BJ (cell line): ENCODE measurements around the gene SIMC1. TPM values are rescaled to one million over a fixed set of nuclear protein-coding genes. Genes with fewer than 3 reads are reported as not detected.
"Not testable (repeated sequence)": the region's sequence is repeated elsewhere in the genome, so short reads cannot be mapped to it uniquely, and the experiment has no call there.

Source experiments
- CTCF ChIA-PET: fragments of 350-600 bp; formaldehyde crosslinking; extraction: SDS; loops from one replicate; lab custom pipeline; 2021; ENCODE audit warnings: antibody characterized with exemption, inconsistent platforms; lab: Yijun Ruan, JAX
- POLR2A ChIA-PET: fragments of 300-600 bp; sonication (Branson Sonifier 250); formaldehyde crosslinking; extraction: SDS; loops from one replicate; lab custom pipeline; 2021; ENCODE audit warnings: antibody characterized with exemption; lab: Charles Lee
- DNase-seq: peaks from one replicate; pipeline ENCODE4 v3.0.0-alpha.2; 2011; ENCODE audit warnings: low read depth
- H3K27me3 ChIP-seq: 2 replicates; pipeline ENCODE4 v1.6.0; 2011; ENCODE audit warnings: low read length; ENCODE audit not compliant: control insufficient read depth, insufficient read depth
- H3K36me3 ChIP-seq: 2 replicates; pipeline ENCODE4 v1.5.1; 2011; ENCODE audit warnings: low read length; ENCODE audit not compliant: control insufficient read depth, insufficient read depth
- H3K4me3 ChIP-seq: 2 replicates; pipeline ENCODE4 v1.5.1; 2011; ENCODE audit warnings: low read depth, mild to moderate bottlenecking, control low read depth, low read length
- polyA minus RNA-seq: library from RNA; depleted of rRNA, polyadenylated mRNA; stranded (reverse); fragments of >200 nt; gene quantifications from 2 replicates; pipeline ENCODE4 v1.2.3, GENCODE V29; 2011; rRNA and poly(A)+ RNA removed
- polyA plus RNA-seq: library from polyadenylated mRNA; depleted of rRNA; stranded (reverse); fragments of >200 nt; gene quantifications from 2 replicates; pipeline ENCODE4 v1.2.3, GENCODE V29; 2011; rRNA removed
- TF ChIP-seq, protein P1 (sequence below): IDR thresholded peaks from 2 replicates; pipeline ENCODE4 v1.5.1; 2011; ENCODE audit warnings: low read depth, mild to moderate bottlenecking, control low read depth, inconsistent platforms, low read length, moderate library complexity; ENCODE audit not compliant: insufficient read depth

Gene SIMC1
- 6.6 and 8.0 TPM in 2 replicates for polyA plus RNA-seq
- 9.3 and 9.6 TPM in 2 replicates for polyA minus RNA-seq

- POLR2A ChIA-PET, CTCF ChIA-PET, H3K36me3 ChIP-seq, DNase-seq, H3K27me3 ChIP-seq: not testable (repeated sequence)
- peak within 1 kb of the TSS; percentile 37 for H3K4me3 ChIP-seq
These were observed at the start of gene SIMC1 for GRCh38 chr5:176237971-176238644. SIMC1 (plus strand) TSS chr5:176238424; CDS start chr5:176238509, 85 bp downstream.

- TF ChIP-seq, protein P1, sequence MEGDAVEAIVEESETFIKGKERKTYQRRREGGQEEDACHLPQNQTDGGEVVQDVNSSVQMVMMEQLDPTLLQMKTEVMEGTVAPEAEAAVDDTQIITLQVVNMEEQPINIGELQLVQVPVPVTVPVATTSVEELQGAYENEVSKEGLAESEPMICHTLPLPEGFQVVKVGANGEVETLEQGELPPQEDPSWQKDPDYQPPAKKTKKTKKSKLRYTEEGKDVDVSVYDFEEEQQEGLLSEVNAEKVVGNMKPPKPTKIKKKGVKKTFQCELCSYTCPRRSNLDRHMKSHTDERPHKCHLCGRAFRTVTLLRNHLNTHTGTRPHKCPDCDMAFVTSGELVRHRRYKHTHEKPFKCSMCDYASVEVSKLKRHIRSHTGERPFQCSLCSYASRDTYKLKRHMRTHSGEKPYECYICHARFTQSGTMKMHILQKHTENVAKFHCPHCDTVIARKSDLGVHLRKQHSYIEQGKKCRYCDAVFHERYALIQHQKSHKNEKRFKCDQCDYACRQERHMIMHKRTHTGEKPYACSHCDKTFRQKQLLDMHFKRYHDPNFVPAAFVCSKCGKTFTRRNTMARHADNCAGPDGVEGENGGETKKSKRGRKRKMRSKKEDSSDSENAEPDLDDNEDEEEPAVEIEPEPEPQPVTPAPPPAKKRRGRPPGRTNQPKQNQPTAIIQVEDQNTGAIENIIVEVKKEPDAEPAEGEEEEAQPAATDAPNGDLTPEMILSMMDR, result no peak
- no peak overlapping the region for H3K4me3 ChIP-seq
- no peaks in the 10 kb centered on the region for H3K36me3 ChIP-seq
- CTCF ChIA-PET, result no interaction called here
- no peaks in the 10 kb centered on the region for H3K27me3 ChIP-seq
- POLR2A ChIA-PET, result no interaction called here
- DNase-seq, result no peak
These were observed 49.6 kb upstream of the SIMC1 start for GRCh38 chr5:176188506-176189193.

DNA sequence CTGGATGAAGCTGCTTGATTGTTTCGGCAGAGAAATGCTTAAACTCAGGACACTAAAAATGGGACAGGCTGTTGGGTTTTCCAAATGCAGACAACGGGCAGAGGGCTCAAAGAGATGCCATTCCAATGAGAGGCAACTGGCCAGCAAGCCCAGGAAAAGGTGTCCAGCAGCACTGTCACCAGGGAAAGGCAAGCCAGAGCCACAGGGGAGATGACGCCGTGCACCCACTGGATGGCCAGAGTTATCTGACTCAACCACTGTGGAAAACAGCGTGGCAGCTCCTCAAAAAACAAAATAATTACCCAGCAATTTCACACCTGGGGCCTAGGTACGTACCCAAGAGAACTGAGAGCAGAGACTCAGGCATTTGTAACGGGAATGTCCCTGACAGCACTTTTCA is 48.4 kb upstream of the SIMC1 start:
- TF ChIP-seq, protein P1, result no peak
- DNase-seq, result no peak
- Histone ChIP-seq H3K27me3 (no peaks in the 10 kb centered on the region), H3K36me3 (no peaks in the 10 kb centered on the region), H3K4me3 (no peak overlapping the region)
- POLR2A ChIA-PET, result no interaction called here
- CTCF ChIA-PET, result no interaction called here

DNA sequence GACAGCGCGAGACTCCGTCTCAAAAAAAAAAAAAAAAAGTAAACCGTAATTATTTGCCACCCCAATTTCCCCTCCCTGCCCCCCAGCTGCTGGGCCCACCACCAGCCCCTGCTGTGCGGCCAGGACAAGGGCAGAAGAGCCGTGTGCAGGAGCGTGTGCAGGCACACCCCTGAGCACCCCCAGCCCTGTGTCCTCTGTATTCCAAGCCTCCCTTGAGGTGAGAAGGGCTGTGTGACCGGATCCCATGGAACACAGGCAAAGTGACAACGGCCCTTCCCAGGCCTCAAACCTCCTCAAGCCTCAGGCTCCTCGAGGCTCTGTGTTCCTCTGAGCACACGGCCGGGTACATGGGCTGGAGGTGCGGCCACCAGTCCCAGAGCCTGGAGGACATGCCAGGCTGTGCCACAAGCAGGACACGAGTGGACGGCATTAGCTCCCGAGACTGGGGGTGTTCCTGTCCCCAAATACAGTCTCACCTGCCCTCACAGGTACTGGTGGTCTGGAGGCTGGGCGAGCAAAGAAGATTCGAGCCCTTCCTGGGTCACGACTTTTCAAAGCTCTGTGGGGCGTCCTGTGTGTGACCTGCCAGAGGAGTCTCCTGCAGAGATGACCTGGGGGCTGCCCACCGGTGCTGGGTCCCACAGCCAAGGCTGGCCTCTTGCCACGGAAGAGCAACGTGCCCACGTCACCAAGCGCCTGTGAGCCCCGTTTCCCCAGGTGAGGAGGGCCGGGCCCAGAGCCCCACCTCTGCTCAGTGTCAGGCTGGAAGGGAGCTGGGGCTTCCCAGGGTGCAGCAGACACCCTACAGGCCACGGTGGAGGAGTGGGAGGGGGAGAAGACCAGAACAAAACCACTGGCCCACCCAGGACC is 47.1 kb upstream of the SIMC1 start:
- no peaks in the 10 kb centered on the region for H3K27me3 ChIP-seq
- no peak overlapping the region for H3K4me3 ChIP-seq
- ChIA-PET POLR2A (no interaction called here), CTCF (no interaction called here)
- DNase-seq, result no peak
- no peaks in the 10 kb centered on the region for H3K36me3 ChIP-seq
- TF ChIP-seq, protein P1, result no peak

- POLR2A ChIA-PET, result no interaction called here
- no peak for DNase-seq
- H3K27me3 ChIP-seq, result no peaks in the 10 kb centered on the region
- H3K4me3 ChIP-seq, result no peak overlapping the region
- CTCF ChIA-PET, result no interaction called here
- TF ChIP-seq, protein P1, result no peak
- H3K36me3 ChIP-seq, result no peaks in the 10 kb centered on the region
These were observed 46.0 kb upstream of the SIMC1 start for GRCh38 chr5:176192094-176192721.

- H3K4me3 ChIP-seq, POLR2A ChIA-PET: not testable (repeated sequence)
These were observed 45.5 kb upstream of the SIMC1 start for GRCh38 chr5:176192722-176193117.

GRCh38 chr5:176193636-176194035 is 44.6 kb upstream of the SIMC1 start:
- DNase-seq, POLR2A ChIA-PET, H3K36me3 ChIP-seq, H3K4me3 ChIP-seq, CTCF ChIA-PET, H3K27me3 ChIP-seq: not testable (repeated sequence)

More at GRCh38 chr5:176192722-176193117, 45.5 kb upstream of the SIMC1 start:
- H3K27me3 ChIP-seq, DNase-seq, CTCF ChIA-PET, H3K36me3 ChIP-seq: not testable (repeated sequence)
